SJCRH30 (cell line): ENCODE data around the gene TNFRSF12A. TPM values are rescaled to one million over a fixed set of nuclear protein-coding genes. Genes with fewer than 3 reads are reported as not detected.

Source experiments
- DNase-seq, 2 experiments: peaks; one replicate each; pipeline ENCODE4 v3.0.0-alpha.2; 2015 to 2020
- H3K27ac ChIP-seq: fragments of 250-450 bp; sonication (Bioruptor Pico); 2 replicates; pipeline ENCODE4 v1.5.1; 2020; ENCODE audit warnings: mild to moderate bottlenecking, moderate library complexity
- H3K27me3 ChIP-seq: fragments of 250-450 bp; sonication (Bioruptor Pico); 2 replicates; pipeline ENCODE4 v1.5.1; 2020; ENCODE audit warnings: mild to moderate bottlenecking, moderate library complexity
- H3K36me3 ChIP-seq: fragments of 250-450 bp; sonication (Bioruptor Pico); 2 replicates; pipeline ENCODE4 v1.5.1; 2020; ENCODE audit warnings: mild to moderate bottlenecking, moderate library complexity
- H3K4me1 ChIP-seq: fragments of 250-450 bp; sonication (Bioruptor Pico); 2 replicates; pipeline ENCODE4 v1.5.1; 2020; ENCODE audit warnings: mild to moderate bottlenecking, moderate library complexity
- H3K4me3 ChIP-seq: fragments of 250-450 bp; sonication (Bioruptor Pico); 2 replicates; pipeline ENCODE4 v1.5.1; 2020; ENCODE audit warnings: mild to moderate bottlenecking, moderate library complexity
- H3K9me3 ChIP-seq: fragments of 250-450 bp; sonication (Bioruptor Pico); replicated peaks from 2 replicates; pipeline ENCODE4 v1.5.1; 2020; ENCODE audit warnings: mild to moderate bottlenecking, moderate library complexity
- total RNA-seq: library from RNA; depleted of rRNA; stranded (reverse); fragments of >200 nt; shearing (Covaris generic); gene quantifications from 2 replicates; pipeline ENCODE4 v1.2.3, GENCODE V29; 2014

The TNFRSF12A gene
- total RNA-seq, 1 experiment from 2014 or later = 29.0 TPM

DNA sequence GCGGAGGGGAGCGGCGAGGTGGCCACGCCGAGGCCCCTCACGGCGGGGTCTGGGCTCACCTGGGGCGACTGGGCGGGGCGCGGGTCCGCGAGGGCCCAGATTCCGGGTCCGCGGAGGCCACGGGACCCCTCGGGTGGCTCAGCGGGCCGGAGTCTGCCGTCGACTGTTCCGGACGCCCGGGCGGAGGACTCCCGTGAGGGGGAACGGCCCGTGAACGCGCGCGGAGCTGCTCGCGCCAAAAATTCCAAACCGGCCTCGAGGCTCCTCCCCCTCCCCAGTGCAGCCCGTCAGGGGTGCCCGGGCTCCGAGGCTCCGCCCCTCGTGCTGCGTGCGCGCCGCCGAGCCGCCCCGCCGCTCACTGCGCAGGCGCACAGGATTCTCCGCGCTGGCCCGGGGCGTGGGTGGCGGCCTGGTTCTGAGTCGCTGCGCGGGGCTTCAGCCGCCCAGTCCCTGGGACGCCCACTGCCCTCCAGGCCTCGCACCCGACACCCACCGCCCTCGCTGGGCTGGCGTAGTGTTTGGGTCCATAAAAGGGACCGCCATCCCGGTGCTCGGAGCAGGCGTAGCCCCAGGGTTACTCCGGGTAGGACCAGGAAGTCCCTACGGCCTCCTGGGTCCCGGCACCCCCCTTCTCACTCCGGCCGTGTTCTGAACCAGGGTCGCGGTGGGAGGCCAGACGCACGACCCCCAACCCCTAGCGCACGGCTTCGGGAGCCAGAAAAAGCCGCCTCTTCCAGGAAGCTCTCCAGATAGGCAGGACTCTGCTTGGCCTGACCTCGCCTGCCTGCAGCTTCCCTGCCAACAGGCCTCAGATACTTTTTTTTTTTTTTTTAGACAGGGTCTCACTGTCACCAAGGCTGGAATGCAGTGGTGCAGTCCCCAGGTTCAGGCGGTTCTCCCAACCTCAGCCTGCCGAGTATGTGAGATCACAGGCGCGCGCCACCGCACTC is 39.7 kb upstream of the TNFRSF12A start, which contains the start of gene PKMYT1:
Gene PKMYT1, minus strand, starts transcription at position 220 of the 950 bp plus-strand sequence. CDS start 789 bp downstream, outside the sequence.
- H3K27me3 ChIP-seq = no peaks in the 10 kb centered on the region
- peaks cover 29% of the 10 kb centered on the region for H3K4me1 ChIP-seq
- DNase-seq = peak; percentile 91
- no peaks in the 10 kb centered on the region for H3K9me3 ChIP-seq
- peak within 1 kb of the TSS; percentile 80 for H3K27ac ChIP-seq
- peak within 1 kb of the TSS; percentile 90 for H3K4me3 ChIP-seq
- H3K36me3 ChIP-seq = peaks cover 15% of the 10 kb centered on the region

GRCh38 chr16:2981177-2981898 is 38.8 kb upstream of the TNFRSF12A start:
- Histone ChIP-seq H3K27me3 (no peaks in the 10 kb centered on the region), H3K4me1 (peaks cover 37% of the 10 kb centered on the region), H3K36me3 (peaks cover 10% of the 10 kb centered on the region; the same call in 1 of the 2 replicates), H3K4me3 (peak overlapping the region; percentile 90), H3K9me3 (no peaks in the 10 kb centered on the region), H3K27ac (peak overlapping the region; percentile 80)
- DNase-seq = peak; percentile 60 to 74

GRCh38 chr16:2981899-2982250 is 38.3 kb upstream of the TNFRSF12A start:
- Histone ChIP-seq H3K4me3 (peak overlapping the region; percentile 90; the same call in 1 of the 2 replicates), H3K27me3 (no peaks in the 10 kb centered on the region), H3K4me1 (peaks cover 42% of the 10 kb centered on the region), H3K9me3 (no peaks in the 10 kb centered on the region), H3K27ac (peak overlapping the region; percentile 80; the same call in 1 of the 2 replicates), H3K36me3 (peaks cover 7% of the 10 kb centered on the region; the same call in 1 of the 2 replicates)
- no peak for DNase-seq

- no peak for DNase-seq
- Histone ChIP-seq H3K27ac (no peak overlapping the region), H3K36me3 (peaks cover 3% of the 10 kb centered on the region; the same call in 1 of the 2 replicates), H3K9me3 (no peaks in the 10 kb centered on the region), H3K4me1 (peaks cover 48% of the 10 kb centered on the region), H3K27me3 (no peaks in the 10 kb centered on the region), H3K4me3 (no peak overlapping the region)
Observed at GRCh38 chr16:2982402-2982801, 37.8 kb upstream of the TNFRSF12A start.

DNA sequence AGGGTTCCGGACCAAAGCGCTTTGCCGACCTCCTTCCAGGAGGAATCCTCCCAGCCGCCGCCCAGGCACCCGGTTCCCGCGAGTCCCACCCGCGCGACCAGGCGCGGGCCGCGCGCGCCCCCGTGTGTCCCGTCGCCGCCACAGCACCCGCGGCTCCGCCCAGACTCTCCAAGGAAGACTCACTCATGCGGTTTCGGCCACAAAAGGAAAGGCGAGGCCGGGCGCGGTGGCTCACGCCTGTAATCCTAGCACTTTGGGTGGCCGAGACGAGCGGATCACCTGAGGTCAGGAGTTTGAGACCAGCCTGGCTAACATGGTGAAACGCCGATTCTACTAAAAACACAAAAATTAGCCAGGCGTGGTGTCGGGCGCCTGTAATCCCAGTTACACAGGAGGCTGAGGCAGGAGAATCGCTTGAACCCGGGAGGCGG is 36.4 kb upstream of the TNFRSF12A start:
- Histone ChIP-seq H3K4me3 (no peak overlapping the region), H3K4me1 (peaks cover 59% of the 10 kb centered on the region), H3K36me3 (no peaks in the 10 kb centered on the region), H3K9me3 (no peaks in the 10 kb centered on the region), H3K27ac (peak overlapping the region; percentile 30; the same call in 1 of the 2 replicates), H3K27me3 (no peaks in the 10 kb centered on the region)
- peak; percentile 80 to 83 for DNase-seq

DNA sequence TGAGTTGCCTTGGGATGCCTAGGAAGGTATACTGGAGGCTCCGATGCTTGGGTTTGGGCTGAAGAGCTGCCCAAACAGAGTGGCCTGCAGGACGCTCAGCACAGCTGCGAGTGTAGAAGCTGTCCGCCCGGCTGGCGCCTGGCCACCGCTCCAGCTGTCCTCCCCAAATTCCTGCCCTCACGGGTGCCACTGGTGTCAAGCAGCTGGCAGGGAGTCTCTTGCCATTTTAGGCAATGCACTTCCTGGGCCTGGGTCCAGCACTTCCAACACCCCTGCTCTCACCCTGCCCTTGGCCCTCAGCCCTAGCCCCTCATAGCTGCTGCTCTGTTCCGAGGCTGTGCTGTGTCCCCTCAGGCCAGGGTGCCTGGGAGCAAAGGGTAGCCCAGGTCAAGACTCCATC is 34.7 kb upstream of the TNFRSF12A start:
- Histone ChIP-seq H3K4me3 (no peak overlapping the region), H3K36me3 (no peaks in the 10 kb centered on the region), H3K9me3 (no peaks in the 10 kb centered on the region), H3K4me1 (peaks cover 64% of the 10 kb centered on the region), H3K27me3 (no peaks in the 10 kb centered on the region), H3K27ac (peak overlapping the region; percentile 79)
- peak; percentile 88 to 92 for DNase-seq

- H3K27ac ChIP-seq = peak overlapping the region; percentile 79
- H3K4me1 ChIP-seq = peaks cover 64% of the 10 kb centered on the region
- no peak overlapping the region for H3K4me3 ChIP-seq
Observed at GRCh38 chr16:2985893-2986355, 34.2 kb upstream of the TNFRSF12A start.

GRCh38 chr16:2986623-2987188 is 33.5 kb upstream of the TNFRSF12A start:
- DNase-seq = peak in 1 of 2 experiments; percentile 50
- Histone ChIP-seq H3K27me3 (no peaks in the 10 kb centered on the region), H3K9me3 (no peaks in the 10 kb centered on the region), H3K4me1 (peaks cover 58% of the 10 kb centered on the region), H3K4me3 (no peak overlapping the region), H3K36me3 (no peaks in the 10 kb centered on the region), H3K27ac (peak overlapping the region; percentile 66; the same call in 1 of the 2 replicates)

More at GRCh38 chr16:2985893-2986355, 34.2 kb upstream of the TNFRSF12A start:
- Histone ChIP-seq H3K36me3 (no peaks in the 10 kb centered on the region), H3K27me3 (no peaks in the 10 kb centered on the region), H3K9me3 (no peaks in the 10 kb centered on the region)
- peak in 1 of 2 experiments; percentile 61 for DNase-seq

- H3K27me3 ChIP-seq = no peaks in the 10 kb centered on the region
- peaks cover 55% of the 10 kb centered on the region for H3K4me1 ChIP-seq
- no peaks in the 10 kb centered on the region for H3K9me3 ChIP-seq
- H3K4me3 ChIP-seq = no peak overlapping the region
- peak overlapping the region; percentile 66 for H3K27ac ChIP-seq
- H3K36me3 ChIP-seq = no peaks in the 10 kb centered on the region
- no peak for DNase-seq
Observed at GRCh38 chr16:2987286-2987685, 32.9 kb upstream of the TNFRSF12A start.

DNA sequence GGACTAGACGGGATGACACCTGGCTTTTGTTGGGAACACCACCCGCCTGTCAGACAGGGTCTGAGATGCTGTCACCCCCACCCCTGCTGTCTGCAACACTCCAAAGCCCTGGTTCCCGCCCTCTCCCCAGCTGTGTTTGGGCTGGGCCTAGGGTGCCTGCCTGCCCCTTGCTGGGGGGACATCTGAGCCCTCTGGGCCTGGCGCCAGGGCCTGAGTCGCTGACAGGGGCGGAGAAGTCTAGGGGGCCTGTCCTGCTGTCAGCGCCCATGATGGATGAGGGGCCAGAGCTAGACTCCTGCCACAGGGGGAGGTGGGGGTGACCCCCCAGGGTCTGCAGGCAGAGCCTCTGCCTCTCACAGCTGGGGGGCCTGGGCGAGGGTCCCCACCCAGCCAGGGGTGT is 32.3 kb upstream of the TNFRSF12A start:
- Histone ChIP-seq H3K27me3 (no peaks in the 10 kb centered on the region), H3K9me3 (no peaks in the 10 kb centered on the region), H3K4me3 (peak overlapping the region; percentile 23), H3K4me1 (peaks cover 55% of the 10 kb centered on the region), H3K36me3 (no peaks in the 10 kb centered on the region), H3K27ac (peak overlapping the region; percentile 66)
- DNase-seq = peak; percentile 90 to 93

- Histone ChIP-seq H3K27ac (peak overlapping the region; percentile 66), H3K4me3 (peak overlapping the region; percentile 23), H3K36me3 (no peaks in the 10 kb centered on the region), H3K4me1 (peaks cover 52% of the 10 kb centered on the region), H3K9me3 (no peaks in the 10 kb centered on the region), H3K27me3 (no peaks in the 10 kb centered on the region)
- DNase-seq = peak; percentile 53 to 56
Observed at GRCh38 chr16:2988590-2989099, 31.5 kb upstream of the TNFRSF12A start.

- H3K27me3 ChIP-seq = peaks cover 6% of the 10 kb centered on the region; the same call in 1 of the 2 replicates
- H3K4me1 ChIP-seq = peaks cover 32% of the 10 kb centered on the region
- H3K27ac ChIP-seq = no peak overlapping the region
- no peak overlapping the region for H3K4me3 ChIP-seq
- no peaks in the 10 kb centered on the region for H3K36me3 ChIP-seq
- no peaks in the 10 kb centered on the region for H3K9me3 ChIP-seq
- DNase-seq = no peak
Observed at GRCh38 chr16:2990891-2991290, 29.3 kb upstream of the TNFRSF12A start.

DNA sequence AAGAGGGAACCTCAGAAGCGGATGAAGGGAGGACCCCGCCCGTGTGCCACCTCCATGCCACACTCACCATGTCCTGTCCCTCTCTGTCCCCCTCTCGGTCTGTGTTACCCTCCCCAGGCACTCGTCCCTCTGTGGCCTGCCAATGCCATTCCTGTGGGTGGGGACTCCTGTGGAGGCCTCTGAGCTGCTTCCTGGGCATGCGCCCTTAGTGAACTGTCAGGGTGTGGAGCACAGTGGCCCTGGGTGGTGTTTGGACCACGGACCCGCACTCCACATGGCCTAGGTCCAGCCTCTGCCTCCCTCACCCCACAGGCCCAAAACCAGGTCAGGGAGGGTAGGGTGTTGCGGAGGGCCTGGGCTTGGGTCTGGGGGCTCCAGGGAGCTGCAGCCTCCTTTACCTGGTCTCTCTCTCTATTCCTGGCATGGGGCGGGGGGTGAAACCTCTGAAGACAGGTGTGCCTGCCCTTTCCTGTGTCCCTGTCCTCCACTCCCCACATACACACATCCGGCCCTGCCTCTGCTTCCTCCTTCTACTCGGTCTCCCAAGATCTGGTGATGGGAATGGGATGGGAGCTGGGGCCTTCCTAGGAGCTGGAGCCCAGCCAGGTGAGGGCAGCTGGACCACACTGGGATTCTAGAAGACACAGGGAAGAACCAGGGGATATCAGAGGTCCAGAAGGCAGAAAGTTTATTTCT is 28.5 kb upstream of the TNFRSF12A start:
- peaks cover 11% of the 10 kb centered on the region for H3K27me3 ChIP-seq
- H3K27ac ChIP-seq = no peak overlapping the region
- H3K4me3 ChIP-seq = no peak overlapping the region
- DNase-seq = no peak
- no peaks in the 10 kb centered on the region for H3K36me3 ChIP-seq
- H3K9me3 ChIP-seq = no peaks in the 10 kb centered on the region
- peaks cover 24% of the 10 kb centered on the region for H3K4me1 ChIP-seq
